ENCODE results near the gene C11orf54.
A peak's percentile ranks its signal among the peaks of the same experiment; 100 is the strongest.
"Not testable (repeated sequence)": the region's sequence is repeated elsewhere in the genome, so short reads cannot be mapped to it uniquely, and the experiment has no call there.

C11orf54 gene

DNA sequence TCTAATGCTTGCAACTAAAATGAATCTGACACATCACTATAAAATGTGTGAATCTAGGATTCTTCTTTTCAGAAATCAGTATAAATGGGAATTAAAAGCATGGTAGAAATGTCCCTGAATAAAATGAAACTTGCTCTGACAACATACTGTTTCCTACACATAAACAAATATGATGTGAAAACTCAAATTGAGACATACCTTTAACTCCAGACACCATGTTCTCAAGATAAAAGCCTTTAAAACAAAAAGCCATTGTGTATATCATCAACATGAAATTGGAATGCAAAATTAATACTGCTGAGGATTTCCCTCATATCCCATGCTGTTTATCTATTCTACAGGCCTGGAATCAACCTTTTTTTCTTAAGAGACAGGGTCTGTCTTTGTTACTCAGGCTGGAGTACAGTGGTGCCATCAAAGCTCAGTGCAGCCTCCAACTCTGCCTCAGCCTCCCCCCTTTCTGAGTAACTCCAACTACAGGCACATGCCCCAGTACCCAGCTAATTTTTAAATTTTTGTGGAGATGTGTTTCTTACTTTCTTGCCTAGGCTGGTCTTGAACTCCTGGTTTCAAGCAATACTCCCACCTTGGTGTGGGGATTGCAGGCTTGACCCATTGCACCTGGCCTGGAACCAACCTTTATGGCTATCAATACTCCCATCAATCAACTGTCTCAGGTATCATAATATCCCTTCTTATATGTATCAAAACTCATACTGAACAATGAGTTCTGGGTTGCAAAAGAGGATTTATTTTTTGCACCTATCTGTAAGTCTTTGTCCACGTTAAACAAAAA, 6.8 kb upstream of the C11orf54 start:
- DNase-seq (ENCODE audit: low spot score): no peak

DNA sequence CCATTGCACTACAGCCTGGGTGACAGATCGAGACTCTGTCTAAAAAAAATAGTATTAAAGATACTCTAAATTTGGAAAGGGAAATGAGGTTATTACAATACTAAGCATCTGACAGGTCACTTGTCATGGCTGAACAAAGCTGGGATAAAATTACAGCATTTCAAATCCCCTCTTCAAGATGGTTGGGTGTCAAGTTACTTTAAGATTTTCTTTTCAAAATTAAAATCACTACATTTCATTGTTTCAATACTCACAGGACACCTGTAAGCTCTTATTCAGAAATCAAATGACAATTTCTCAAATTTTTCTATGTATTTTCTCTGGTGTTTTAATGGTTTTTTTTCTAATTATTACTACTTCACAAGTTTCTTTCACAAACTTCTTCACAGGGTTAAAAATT, 5.8 kb upstream of the C11orf54 start:
- no peak for DNase-seq (ENCODE audit: low spot score)

- no peak for DNase-seq (ENCODE audit: low spot score)
Observed at GRCh38 chr11:93736129-93736528, 5.3 kb upstream of the C11orf54 start.

DNA sequence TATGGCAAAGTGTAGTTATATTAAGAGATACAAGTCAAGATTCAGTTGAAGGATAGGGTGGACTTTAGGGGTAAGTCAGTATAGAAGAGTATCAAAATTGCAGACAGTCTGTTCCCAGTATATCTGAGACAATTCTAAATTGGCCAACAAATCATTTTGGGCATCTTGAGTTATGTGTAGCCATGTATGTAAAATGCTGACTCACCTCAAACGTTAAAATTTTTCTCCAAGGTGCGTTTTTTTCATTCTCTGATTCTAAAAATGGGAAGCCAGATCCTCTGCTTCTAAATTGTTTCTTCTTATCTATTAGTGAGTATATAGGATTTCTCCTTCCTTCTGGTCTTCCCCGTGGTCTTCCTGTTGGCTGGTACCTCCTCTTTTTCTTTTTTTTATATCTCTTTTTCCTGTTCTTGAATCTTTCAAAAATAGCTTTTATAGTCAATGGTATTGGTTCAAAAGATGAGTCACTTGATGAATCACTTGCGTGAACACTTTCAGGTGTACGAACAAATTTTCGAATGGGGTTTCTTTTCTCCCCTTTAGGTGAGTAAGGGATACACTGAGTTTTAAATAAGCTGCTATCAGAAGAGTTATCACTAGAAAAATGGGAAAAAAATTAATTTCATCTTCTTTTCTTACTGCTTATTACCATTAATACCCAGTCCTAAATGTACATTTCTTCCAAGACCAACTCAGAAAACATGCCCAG, 3.4 kb upstream of the C11orf54 start:
- no peak for DNase-seq (ENCODE audit: low spot score)

DNA sequence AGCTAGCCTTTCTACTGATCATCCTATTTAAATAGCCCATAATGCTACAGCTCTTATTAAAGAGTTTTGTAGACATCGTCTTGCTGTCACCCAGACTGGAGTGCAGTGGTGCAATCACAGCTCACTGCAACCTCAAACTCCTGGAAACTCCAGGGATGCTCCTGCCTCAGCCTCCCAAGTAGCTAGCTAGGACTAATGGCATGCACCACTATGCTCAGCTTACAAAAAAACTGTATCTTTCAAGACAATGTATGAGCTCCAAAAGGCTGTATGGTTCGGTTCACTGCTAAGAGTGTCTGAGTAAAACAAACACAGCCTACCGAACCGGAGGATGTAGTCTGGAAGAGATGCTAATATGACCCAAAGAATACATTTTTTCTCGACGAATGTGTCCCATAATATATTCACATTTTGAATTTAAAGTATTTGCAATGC, 2.8 kb upstream of the C11orf54 start:
- DNase-seq (ENCODE audit: low spot score): no peak

- peak; percentile 56 for DNase-seq (ENCODE audit: low spot score)
Observed at GRCh38 chr11:93740031-93740729, 1.3 kb upstream of the C11orf54 start.

GRCh38 chr11:93740730-93741093, 760 bp upstream of the C11orf54 start:
- DNase-seq (ENCODE audit: low spot score): peak; percentile 69

GRCh38 chr11:93741882-93742226, 382 bp downstream of the C11orf54 start:
- DNase-seq (ENCODE audit: low spot score): peak; percentile 74

DNA sequence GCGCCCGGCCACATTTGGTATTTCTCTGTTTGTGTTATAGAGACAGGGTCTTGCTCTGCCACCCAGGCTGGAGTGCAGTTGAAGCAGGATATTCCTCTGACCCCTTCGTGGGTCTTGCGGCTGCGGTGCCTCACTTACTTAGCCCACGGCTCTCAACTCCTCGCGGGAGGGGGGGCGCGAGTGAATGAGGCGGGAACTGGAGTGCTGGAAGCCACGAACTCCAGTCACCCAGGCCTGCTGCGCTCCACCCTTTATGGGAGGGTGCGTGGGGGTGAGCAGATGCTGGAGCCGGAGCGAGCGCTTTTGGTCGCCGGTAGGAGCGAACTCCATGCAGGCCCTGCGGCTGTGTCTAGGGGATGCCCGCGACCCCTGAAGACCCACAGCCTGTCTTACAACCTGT, 1.8 kb downstream of the C11orf54 start:
- no peak for DNase-seq (ENCODE audit: low spot score)

DNA sequence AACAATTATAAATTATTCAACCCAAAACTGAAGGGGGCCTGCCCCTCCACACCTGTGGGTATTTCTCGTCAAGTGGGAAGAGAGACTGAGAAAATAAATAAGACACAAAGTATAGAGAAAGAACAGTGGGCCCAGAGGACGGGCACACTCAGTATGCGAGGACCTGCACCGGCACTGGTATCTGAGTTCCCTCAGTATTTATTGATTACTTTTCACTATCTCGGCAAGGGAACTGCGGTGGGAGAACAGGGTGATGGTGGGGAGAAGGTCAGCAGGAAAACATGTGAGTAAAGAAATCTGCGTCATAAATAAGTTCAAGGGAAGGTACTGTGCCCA, 3.2 kb downstream of the C11orf54 start:
- DNase-seq (ENCODE audit: low spot score): no peak

- DNase-seq (ENCODE audit: low spot score): not testable (repeated sequence)
Observed at GRCh38 chr11:93745005-93745755, 3.7 kb downstream of the C11orf54 start.

DNA sequence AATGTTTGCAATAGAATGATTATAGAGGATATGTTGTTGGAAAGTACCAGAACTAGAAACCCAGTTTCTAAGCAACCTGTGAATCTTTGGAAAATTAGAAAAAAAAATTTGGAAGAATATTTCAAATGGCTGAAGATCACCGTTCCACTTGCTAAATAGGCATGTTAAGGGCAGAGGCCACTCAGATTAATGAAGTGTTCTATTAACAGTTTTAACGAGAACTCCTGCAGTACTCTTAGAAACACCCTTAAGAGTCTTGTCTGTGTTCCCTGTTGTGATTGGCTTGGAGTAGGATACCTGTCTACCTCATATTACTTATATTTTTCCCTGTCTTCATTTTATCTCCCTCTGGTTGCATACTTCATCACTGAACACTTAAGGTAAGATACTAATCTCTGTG, 4.6 kb downstream of the C11orf54 start:
- DNase-seq (ENCODE audit: low spot score): no peak

- no peak for DNase-seq (ENCODE audit: low spot score)
Observed at GRCh38 chr11:93747122-93747521, 5.7 kb downstream of the C11orf54 start.

GRCh38 chr11:93751001-93751400, 9.5 kb downstream of the C11orf54 start:
- DNase-seq (ENCODE audit: low spot score): no peak

DNA sequence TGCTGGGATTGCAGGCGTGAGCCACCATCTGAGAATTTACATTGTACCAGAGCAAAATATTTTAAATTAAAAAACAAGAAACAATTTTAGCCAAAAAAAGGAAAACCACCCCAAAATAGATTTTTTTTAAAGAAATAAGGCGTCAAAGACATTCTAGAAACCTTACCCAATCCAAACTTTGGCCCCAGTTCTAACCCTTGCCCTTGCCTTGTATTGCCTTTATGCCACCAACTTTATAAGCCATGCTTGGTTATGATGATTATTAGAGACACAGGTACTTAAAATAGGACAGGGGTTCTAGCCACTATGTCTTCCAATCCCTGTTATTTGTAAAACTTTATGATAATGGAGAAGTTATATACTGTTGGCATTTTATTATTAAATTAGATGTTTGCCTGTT, 11.8 kb downstream of the C11orf54 start:
- DNase-seq (ENCODE audit: low spot score): no peak

GRCh38 chr11:93756748-93757147, 15.3 kb downstream of the C11orf54 start:
- no peak for DNase-seq (ENCODE audit: low spot score)

GRCh38 chr11:93757301-93757700, 15.8 kb downstream of the C11orf54 start:
- DNase-seq (ENCODE audit: low spot score): no peak

- DNase-seq (ENCODE audit: low spot score): no peak
Observed at GRCh38 chr11:93757924-93758865, 16.7 kb downstream of the C11orf54 start.

GRCh38 chr11:93759123-93759522, 17.7 kb downstream of the C11orf54 start:
- not testable (repeated sequence) for DNase-seq (ENCODE audit: low spot score)

- no peak for DNase-seq (ENCODE audit: low spot score)
Observed at GRCh38 chr11:93761910-93762309, 20.4 kb downstream of the C11orf54 start.

- DNase-seq (ENCODE audit: low spot score): no peak
Observed at GRCh38 chr11:93765551-93765950, 24.1 kb downstream of the C11orf54 start.

Measured in LoVo (cell line).